ENCODE results near the gene SLC6A5.

The SLC6A5 gene

DNA sequence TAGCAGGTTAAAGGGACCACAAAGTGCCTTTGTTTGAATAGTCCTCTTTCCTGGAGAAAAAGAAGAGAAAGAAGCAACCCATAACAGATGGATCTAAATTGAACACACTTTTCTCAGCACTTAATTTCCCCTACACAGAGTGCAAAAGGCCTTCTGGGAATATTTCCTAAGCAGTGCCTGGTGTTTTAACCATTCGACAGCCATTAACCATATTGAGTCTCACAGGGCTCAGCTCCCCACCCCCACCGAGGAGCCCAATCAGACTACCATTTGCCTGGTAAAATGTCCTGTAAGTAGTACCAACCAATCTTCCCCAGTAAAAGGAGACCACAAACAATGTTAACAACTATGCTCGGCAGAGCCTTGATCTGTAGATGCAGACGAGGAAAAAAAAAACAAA is 40.7 kb upstream of the SLC6A5 start:
- Histone ChIP-seq H2AFZ (ENCODE audit: low read depth, low read length) (no peak overlapping the region), H4K20me1 (ENCODE audit: insufficient read depth, low read length) (no peaks in the 10 kb centered on the region), H3K4me3 (ENCODE audit: low read depth in 1 of 2, low read length in 2 of 2) (no peak overlapping the region), H3K79me2 (ENCODE audit: insufficient read depth, low read length) (no peaks in the 10 kb centered on the region), H3K36me3 (ENCODE audit: insufficient read depth, low read length) (no peaks in the 10 kb centered on the region), H3K27ac (ENCODE audit: low read length) (no peak overlapping the region), H3K9ac (ENCODE audit: low read depth, low read length) (no peak overlapping the region), H3K4me1 (ENCODE audit: insufficient read depth, low read length) (no peaks in the 10 kb centered on the region), H3K4me2 (ENCODE audit: insufficient read depth, low read length) (no peak overlapping the region), H3K9me3 (ENCODE audit: insufficient read depth, low read length, severe bottlenecking) (no peaks in the 10 kb centered on the region), H3K27me3 (ENCODE audit: insufficient read depth, low read length, poor library complexity) (no peaks in the 10 kb centered on the region)
- DNase-seq, result no peak
- TF ChIP-seq CTCF (IDR thresholded peaks at IDR 0.05; ENCODE audit: borderline replicate concordance, extremely low read depth, low read length, poor library complexity, severe bottlenecking) (no peak), EZH2 (IDR thresholded peaks at IDR 0.05; ENCODE audit: borderline replicate concordance, low read depth, low read length, severe bottlenecking) (no peak)
- no peak for ATAC-seq (ENCODE audit: insufficient read depth, low read depth)

- Histone ChIP-seq H3K9ac (ENCODE audit: low read depth, low read length) (no peak overlapping the region), H3K4me2 (ENCODE audit: insufficient read depth, low read length) (no peak overlapping the region), H3K27me3 (ENCODE audit: insufficient read depth, low read length, poor library complexity) (no peaks in the 10 kb centered on the region), H3K79me2 (ENCODE audit: insufficient read depth, low read length) (no peaks in the 10 kb centered on the region), H3K36me3 (ENCODE audit: insufficient read depth, low read length) (no peaks in the 10 kb centered on the region), H4K20me1 (ENCODE audit: insufficient read depth, low read length) (no peaks in the 10 kb centered on the region), H2AFZ (ENCODE audit: low read depth, low read length) (no peak overlapping the region), H3K9me3 (ENCODE audit: insufficient read depth, low read length, severe bottlenecking) (no peaks in the 10 kb centered on the region), H3K4me1 (ENCODE audit: insufficient read depth, low read length) (no peaks in the 10 kb centered on the region), H3K4me3 (ENCODE audit: low read depth in 1 of 2, low read length in 2 of 2) (no peak overlapping the region), H3K27ac (ENCODE audit: low read length) (no peak overlapping the region)
- no peak for ATAC-seq (ENCODE audit: insufficient read depth, low read depth)
- DNase-seq, result no peak
- TF ChIP-seq EZH2 (IDR thresholded peaks at IDR 0.05; ENCODE audit: borderline replicate concordance, low read depth, low read length, severe bottlenecking), result no peak
- no peak for TF ChIP-seq CTCF (IDR thresholded peaks at IDR 0.05; ENCODE audit: borderline replicate concordance, extremely low read depth, low read length, poor library complexity, severe bottlenecking)
Measured at GRCh38 chr11:20559523-20560300, 39.7 kb upstream of the SLC6A5 start.

- no peak for TF ChIP-seq CTCF (IDR thresholded peaks at IDR 0.05; ENCODE audit: borderline replicate concordance, extremely low read depth, low read length, poor library complexity, severe bottlenecking)
- TF ChIP-seq EZH2 (IDR thresholded peaks at IDR 0.05; ENCODE audit: borderline replicate concordance, low read depth, low read length, severe bottlenecking), result no peak
- no peaks in the 10 kb centered on the region for H3K79me2 ChIP-seq (ENCODE audit: insufficient read depth, low read length)
- no peak overlapping the region for H2AFZ ChIP-seq (ENCODE audit: low read depth, low read length)
- no peak overlapping the region for H3K4me2 ChIP-seq (ENCODE audit: insufficient read depth, low read length)
- no peak overlapping the region for H3K9ac ChIP-seq (ENCODE audit: low read depth, low read length)
- H3K4me3 ChIP-seq (ENCODE audit: low read depth in 1 of 2, low read length in 2 of 2), result no peak overlapping the region
- no peaks in the 10 kb centered on the region for H3K4me1 ChIP-seq (ENCODE audit: insufficient read depth, low read length)
- no peaks in the 10 kb centered on the region for H4K20me1 ChIP-seq (ENCODE audit: insufficient read depth, low read length)
- ATAC-seq (ENCODE audit: insufficient read depth, low read depth) (no peak), DNase-seq (no peak)
- H3K27me3 ChIP-seq (ENCODE audit: insufficient read depth, low read length, poor library complexity), result no peaks in the 10 kb centered on the region
- no peaks in the 10 kb centered on the region for H3K9me3 ChIP-seq (ENCODE audit: insufficient read depth, low read length, severe bottlenecking)
- H3K36me3 ChIP-seq (ENCODE audit: insufficient read depth, low read length), result no peaks in the 10 kb centered on the region
- no peak overlapping the region for H3K27ac ChIP-seq (ENCODE audit: low read length)
Measured at GRCh38 chr11:20561915-20562314, 37.5 kb upstream of the SLC6A5 start.
